Thoracic aorta (tissue), 2 donors: ENCODE results near the gene OR9Q2. TPM values are rescaled to one million over a fixed set of nuclear protein-coding genes. Genes with fewer than 3 reads are reported as not detected.

Experiments
- ATAC-seq: fragments of 150-250 bp; one replicate; pipeline ENCODE4 v1.8.0; 2017; ENCODE audit warnings: low read depth; ENCODE audit not compliant: insufficient number of reproducible peaks, low FRiP score
- DNase-seq: peaks from one replicate; pipeline ENCODE4 v3.0.0-alpha.2; 2020; ENCODE audit warnings: low spot score
- H3K27ac ChIP-seq, 2 donors: fragments of 200-600 bp; sonication (generic); 1 replicate in 1 of 2; 2 replicates in 1 of 2; pipeline ENCODE4 v1.5.1; 2016; ENCODE audit warnings: mild to moderate bottlenecking in 2 of 2, moderate library complexity in 2 of 2
- H3K27me3 ChIP-seq: fragments of 200-600 bp; sonication (generic); replicated peaks from 2 replicates; pipeline ENCODE4 v1.6.0; 2016; ENCODE audit warnings: mild to moderate bottlenecking; ENCODE audit not compliant: insufficient read depth
- H3K36me3 ChIP-seq: fragments of 200-600 bp; sonication (generic); one replicate; pipeline ENCODE4 v1.5.1; 2016
- H3K4me1 ChIP-seq, 2 donors: fragments of 200-600 bp; sonication (generic); 1 replicate in 1 of 2; 2 replicates in 1 of 2; pipeline versions ENCODE4 v1.5.1 to v1.6.0; 2016; ENCODE audit warnings: low read depth in 2 of 2, mild to moderate bottlenecking in 1 of 2; ENCODE audit not compliant: control insufficient read depth in 1 of 2
- H3K4me3 ChIP-seq: fragments of 200-600 bp; sonication (generic); 2 replicates; pipeline ENCODE4 v1.5.1; 2016; ENCODE audit warnings: mild to moderate bottlenecking
- H3K9me3 ChIP-seq: fragments of 200-600 bp; sonication (generic); 2 replicates; pipeline ENCODE4 v1.5.1; 2016
- total RNA-seq, 2 donors: library from RNA; depleted of rRNA; stranded (reverse); fragments of >200 nt; gene quantifications; one replicate each; pipeline versions ENCODE4 v1.1.0 to v1.2.3, GENCODE V29; 2016
- TF ChIP-seq, protein P1 (sequence below): fragments of 200-600 bp; sonication (generic); IDR thresholded peaks from one replicate; pipeline ENCODE4 v1.5.1; 2019; ENCODE audit warnings: antibody characterized with exemption

Gene OR9Q2
- total RNA-seq, 2 donors from 2014 or later = not detected

DNA sequence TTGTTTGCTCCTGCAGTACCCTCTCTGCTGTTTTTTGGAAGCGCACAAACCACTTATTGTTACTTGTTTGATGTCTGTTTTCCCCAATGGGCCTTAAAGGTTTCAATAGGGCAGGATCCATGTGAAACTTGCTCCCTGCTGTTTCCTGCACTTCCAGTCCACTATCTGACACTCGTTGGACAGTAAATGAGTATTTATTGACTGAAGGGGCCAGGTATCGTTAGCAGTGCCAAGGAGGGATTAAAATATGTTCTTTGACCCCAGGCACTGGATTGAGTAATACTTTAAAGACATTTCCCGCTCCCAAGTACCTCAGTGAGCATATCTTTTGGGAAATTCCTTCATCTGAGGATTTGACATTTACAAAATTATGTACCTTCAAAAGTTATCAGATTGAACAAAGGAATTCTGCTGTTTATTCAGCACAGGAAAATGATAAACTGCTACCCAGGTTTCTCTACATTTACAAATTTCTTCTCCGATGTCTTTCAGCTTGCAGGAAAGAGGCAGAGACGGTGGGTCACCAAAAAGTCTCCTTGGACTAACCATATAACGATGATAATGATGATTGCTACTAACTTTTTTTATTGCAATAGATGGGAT, 23.3 kb upstream of the OR9Q2 start:
- no peak for DNase-seq
- no peaks in the 10 kb centered on the region for H3K27me3 ChIP-seq
- H3K9me3 ChIP-seq = no peaks in the 10 kb centered on the region
- H3K36me3 ChIP-seq = no peaks in the 10 kb centered on the region
- no peak overlapping the region for H3K27ac ChIP-seq
- H3K4me3 ChIP-seq = no peak overlapping the region
- TF ChIP-seq, protein P1, sequence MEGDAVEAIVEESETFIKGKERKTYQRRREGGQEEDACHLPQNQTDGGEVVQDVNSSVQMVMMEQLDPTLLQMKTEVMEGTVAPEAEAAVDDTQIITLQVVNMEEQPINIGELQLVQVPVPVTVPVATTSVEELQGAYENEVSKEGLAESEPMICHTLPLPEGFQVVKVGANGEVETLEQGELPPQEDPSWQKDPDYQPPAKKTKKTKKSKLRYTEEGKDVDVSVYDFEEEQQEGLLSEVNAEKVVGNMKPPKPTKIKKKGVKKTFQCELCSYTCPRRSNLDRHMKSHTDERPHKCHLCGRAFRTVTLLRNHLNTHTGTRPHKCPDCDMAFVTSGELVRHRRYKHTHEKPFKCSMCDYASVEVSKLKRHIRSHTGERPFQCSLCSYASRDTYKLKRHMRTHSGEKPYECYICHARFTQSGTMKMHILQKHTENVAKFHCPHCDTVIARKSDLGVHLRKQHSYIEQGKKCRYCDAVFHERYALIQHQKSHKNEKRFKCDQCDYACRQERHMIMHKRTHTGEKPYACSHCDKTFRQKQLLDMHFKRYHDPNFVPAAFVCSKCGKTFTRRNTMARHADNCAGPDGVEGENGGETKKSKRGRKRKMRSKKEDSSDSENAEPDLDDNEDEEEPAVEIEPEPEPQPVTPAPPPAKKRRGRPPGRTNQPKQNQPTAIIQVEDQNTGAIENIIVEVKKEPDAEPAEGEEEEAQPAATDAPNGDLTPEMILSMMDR = no peak
- no peaks in the 10 kb centered on the region for H3K4me1 ChIP-seq
- ATAC-seq = no peak

DNA sequence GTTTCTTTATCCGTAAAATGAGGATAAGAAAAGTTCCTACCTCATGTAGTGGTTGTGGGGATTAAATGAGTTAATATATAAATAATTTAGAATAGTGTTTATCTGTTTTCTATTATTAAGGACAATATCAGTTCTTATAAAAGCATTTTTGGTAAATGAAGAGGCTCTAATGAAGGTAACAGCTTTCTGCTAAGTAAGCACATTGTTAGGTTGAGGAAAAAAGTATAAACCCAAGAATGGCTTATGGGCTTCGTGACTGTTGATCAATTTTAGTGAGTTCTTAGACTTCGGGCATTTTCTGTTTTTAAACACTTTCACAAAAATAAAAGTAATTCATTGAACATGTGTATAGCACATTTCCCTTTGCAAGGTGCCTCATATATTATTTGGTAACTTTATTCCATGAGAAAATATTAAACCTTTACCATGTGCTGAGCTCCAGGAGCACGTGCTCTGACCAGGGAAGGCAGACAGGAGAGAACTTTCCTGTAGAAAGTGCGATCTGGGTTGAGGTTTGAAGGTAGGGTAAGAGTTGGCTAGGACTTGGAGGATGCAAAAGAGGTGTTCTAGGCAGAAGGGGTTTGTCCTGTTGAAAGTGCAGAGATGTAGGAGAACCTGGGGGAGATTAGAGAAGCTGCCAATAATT, 11.3 kb upstream of the OR9Q2 start:
- H3K4me3 ChIP-seq = no peak overlapping the region
- no peaks in the 10 kb centered on the region for H3K9me3 ChIP-seq
- H3K4me1 ChIP-seq = no peaks in the 10 kb centered on the region
- TF ChIP-seq, protein P1 = no peak
- no peak overlapping the region for H3K27ac ChIP-seq
- H3K27me3 ChIP-seq = no peaks in the 10 kb centered on the region
- ATAC-seq = no peak
- no peak for DNase-seq
- H3K36me3 ChIP-seq = no peaks in the 10 kb centered on the region

DNA sequence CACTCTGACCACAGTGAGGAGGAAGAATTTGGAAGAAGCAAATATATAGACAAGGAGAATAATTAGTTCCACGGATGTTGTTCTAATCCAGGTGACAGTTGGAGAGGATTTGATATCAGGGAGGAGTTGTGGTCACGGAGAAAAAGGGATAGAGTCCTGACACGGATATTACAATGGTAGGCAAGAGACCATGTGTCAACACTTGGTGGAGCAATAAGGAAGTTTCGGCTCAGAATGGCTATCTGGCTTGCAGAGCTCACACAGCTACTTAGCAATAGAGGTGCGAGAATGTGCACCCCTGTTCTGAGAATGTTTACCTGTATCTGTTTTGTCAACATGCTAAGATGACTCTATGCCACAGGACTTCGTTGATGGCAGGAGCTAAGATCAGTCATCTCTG, 10.4 kb upstream of the OR9Q2 start:
- no peak overlapping the region for H3K4me3 ChIP-seq
- no peaks in the 10 kb centered on the region for H3K9me3 ChIP-seq
- no peak overlapping the region for H3K27ac ChIP-seq
- H3K27me3 ChIP-seq = no peaks in the 10 kb centered on the region
- H3K4me1 ChIP-seq = no peaks in the 10 kb centered on the region
- H3K36me3 ChIP-seq = no peaks in the 10 kb centered on the region
- DNase-seq (no peak), ATAC-seq (no peak)
- TF ChIP-seq, protein P1 = no peak

DNA sequence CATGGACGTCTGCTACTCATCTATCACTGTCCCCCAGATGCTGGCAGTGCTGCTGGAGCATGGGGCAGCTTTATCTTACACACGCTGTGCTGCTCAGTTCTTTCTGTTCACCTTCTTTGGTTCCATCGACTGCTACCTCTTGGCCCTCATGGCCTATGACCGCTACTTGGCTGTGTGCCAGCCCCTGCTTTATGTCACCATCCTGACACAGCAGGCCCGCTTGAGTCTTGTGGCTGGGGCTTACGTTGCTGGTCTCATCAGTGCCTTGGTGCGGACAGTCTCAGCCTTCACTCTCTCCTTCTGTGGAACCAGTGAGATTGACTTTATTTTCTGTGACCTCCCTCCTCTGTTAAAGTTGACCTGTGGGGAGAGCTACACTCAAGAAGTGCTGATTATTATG, 9.2 kb upstream of the OR9Q2 start:
- H3K27me3 ChIP-seq = no peaks in the 10 kb centered on the region
- ATAC-seq (no peak), DNase-seq (no peak)
- no peak overlapping the region for H3K27ac ChIP-seq
- H3K9me3 ChIP-seq = no peaks in the 10 kb centered on the region
- H3K4me3 ChIP-seq = no peak overlapping the region
- no peaks in the 10 kb centered on the region for H3K36me3 ChIP-seq
- no peaks in the 10 kb centered on the region for H3K4me1 ChIP-seq
- TF ChIP-seq, protein P1 = no peak

DNA sequence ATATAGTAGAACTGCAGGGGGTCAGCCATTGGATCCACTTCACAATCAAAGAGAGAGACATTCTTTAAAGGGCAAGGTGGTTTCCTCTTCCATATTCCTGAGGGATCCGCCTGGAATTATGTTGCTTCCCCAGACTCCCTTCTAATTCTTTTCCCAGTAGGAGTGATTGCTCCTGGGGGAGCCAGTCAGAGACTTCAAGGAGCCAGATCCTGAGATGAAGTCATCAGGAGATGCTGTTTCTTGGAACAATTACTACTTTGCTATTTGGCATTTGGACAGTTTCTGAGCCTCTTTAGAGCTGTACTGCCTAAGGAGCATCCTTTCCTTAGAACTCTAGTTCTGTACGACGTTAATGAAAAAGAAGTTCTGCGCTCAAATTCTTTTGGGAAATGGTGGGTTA, 1.9 kb upstream of the OR9Q2 start:
- Histone ChIP-seq H3K4me3 (no peak overlapping the region), H3K4me1 (no peaks in the 10 kb centered on the region), H3K27me3 (no peaks in the 10 kb centered on the region), H3K9me3 (no peaks in the 10 kb centered on the region), H3K27ac (no peak overlapping the region), H3K36me3 (no peaks in the 10 kb centered on the region)
- no peak for DNase-seq
- TF ChIP-seq, protein P1 = no peak
- ATAC-seq = no peak
